HUES48 (cell line): ENCODE data around the gene TBX4.

Experiments
- H3K27ac ChIP-seq: one replicate; pipeline ENCODE4 v1.7.0; 2013; ENCODE audit warnings: low read depth, low read length, inconsistent platforms
- H3K27me3 ChIP-seq: 2 replicates; pipeline ENCODE4 v1.6.1; 2013; ENCODE audit warnings: mild to moderate bottlenecking, low read length; ENCODE audit not compliant: control insufficient read depth, insufficient read depth
- H3K36me3 ChIP-seq: 2 replicates; pipeline ENCODE4 v1.6.1; 2013; ENCODE audit warnings: low read length; ENCODE audit not compliant: control insufficient read depth, insufficient read depth
- H3K4me1 ChIP-seq: 2 replicates; pipeline ENCODE4 v1.6.1; 2013; ENCODE audit warnings: mild to moderate bottlenecking, low read length; ENCODE audit not compliant: control insufficient read depth, insufficient read depth
- H3K4me3 ChIP-seq: 2 replicates; pipeline ENCODE4 v1.5.1; 2013; ENCODE audit warnings: mild to moderate bottlenecking, low read depth, low read length
- H3K9ac ChIP-seq: 2 replicates; pipeline ENCODE4 v1.6.1; 2013; ENCODE audit warnings: mild to moderate bottlenecking, low read depth, low read length, moderate library complexity
- H3K9me3 ChIP-seq: 2 replicates; pipeline ENCODE4 v1.6.1; 2013; ENCODE audit warnings: low read length; ENCODE audit not compliant: control insufficient read depth, insufficient read depth

Gene TBX4

DNA sequence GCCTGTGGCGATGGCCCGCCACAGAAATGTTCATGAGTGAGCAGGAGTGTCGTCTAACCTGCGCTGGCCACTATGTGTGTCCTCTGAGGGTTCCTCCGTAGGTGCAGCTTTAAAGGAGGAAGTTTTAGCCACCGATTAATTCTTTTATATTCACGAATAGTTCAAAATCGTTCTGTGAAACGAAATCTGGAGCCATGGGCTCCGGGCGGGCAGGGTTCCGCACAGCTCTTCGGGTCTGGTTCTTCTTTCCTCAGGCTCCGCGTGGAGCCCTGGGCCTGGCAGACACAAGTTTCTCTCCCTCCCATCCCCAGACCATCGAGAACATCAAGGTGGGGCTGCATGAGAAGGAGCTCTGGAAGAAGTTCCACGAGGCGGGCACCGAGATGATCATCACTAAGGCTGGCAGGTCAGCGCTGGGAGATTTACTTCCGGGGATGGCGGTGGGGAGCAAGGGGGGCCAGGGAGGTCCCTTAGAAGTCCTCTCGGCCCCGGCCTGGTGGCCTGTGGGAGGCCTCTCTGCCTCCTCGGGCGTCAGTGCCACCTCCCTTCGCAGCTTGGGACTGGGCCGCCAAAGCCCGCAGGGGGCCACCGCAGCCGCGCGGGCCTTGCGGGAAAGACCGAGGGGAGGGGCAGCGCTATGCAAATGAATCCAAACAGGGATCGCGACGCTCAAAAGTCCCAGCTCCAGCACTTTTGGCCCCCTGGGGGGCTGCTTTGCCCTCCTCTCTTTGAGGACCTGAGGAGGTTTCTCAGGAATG is 5.2 kb downstream of the TBX4 start:
- no peak overlapping the region for H3K4me3 ChIP-seq

DNA sequence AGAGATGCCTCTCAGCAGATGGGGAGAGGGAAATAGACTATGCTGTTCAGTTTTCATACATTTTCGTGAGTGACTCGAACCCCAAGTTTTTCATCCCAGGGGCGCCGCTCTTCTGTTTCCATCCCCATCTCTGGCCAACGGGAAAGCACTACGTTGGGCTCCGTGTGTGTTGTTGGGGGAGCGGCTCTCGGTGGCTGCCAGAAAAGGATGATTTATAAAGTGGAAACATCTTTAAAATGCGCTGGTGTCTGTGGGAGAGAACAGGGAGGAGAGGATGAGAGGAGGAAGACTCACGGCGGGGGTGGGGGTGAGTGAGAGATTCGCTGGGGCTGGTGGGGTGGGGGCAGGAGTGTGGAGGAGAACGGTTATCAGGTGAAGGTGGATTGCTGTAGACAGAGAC is 5.8 kb downstream of the TBX4 start:
- no peak overlapping the region for H3K4me3 ChIP-seq
- no peak overlapping the region for H3K9ac ChIP-seq
- H3K27me3 ChIP-seq = peaks cover 100% of the 10 kb centered on the region

More for the DNA sequence above, 5.2 kb downstream of the TBX4 start:
- Histone ChIP-seq H3K9me3 (no peaks in the 10 kb centered on the region), H3K9ac (no peak overlapping the region), H3K36me3 (no peaks in the 10 kb centered on the region), H3K27me3 (peaks cover 100% of the 10 kb centered on the region), H3K27ac (no peak overlapping the region), H3K4me1 (peaks cover 16% of the 10 kb centered on the region)

DNA sequence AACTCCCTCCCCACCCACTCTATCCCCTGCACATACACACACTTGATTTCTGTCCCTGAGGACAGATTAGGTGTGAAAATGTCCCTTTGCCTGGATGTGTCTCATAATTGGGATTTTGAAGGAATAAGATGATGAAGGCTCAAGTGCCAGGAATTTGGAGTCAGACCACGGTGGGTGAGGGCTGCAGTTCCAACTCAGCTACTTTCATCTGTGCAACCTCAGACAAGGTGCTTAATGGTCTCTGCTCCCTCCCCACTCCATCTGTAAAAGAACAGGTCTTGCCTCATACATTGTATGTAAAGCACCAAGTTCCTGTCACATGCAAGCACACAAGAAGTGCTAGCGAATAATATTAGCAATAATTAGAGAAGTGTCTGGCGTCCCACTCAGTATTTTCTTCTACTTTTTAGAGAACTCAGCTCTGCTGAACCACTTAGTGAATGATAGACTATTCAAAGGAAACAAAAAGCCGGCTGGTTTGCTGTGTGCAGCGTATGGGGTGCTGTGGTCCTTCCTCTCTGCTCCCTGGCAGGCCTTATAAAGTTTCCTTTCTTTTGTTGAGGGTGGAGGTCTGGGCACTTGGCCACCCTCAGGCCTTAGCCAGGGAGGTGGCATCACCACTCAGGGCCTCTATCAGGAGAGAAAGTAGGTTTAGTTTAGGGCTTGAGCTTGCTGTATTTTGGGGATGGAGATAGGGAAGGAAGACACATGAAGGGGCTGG is 6.4 kb downstream of the TBX4 start:
- no peak overlapping the region for H3K9ac ChIP-seq
- no peaks in the 10 kb centered on the region for H3K36me3 ChIP-seq
- H3K27me3 ChIP-seq = peaks cover 100% of the 10 kb centered on the region
- H3K9me3 ChIP-seq = no peaks in the 10 kb centered on the region
- peaks cover 25% of the 10 kb centered on the region for H3K4me1 ChIP-seq
- H3K4me3 ChIP-seq = no peak overlapping the region
- no peak overlapping the region for H3K27ac ChIP-seq

More for the DNA sequence above, 5.8 kb downstream of the TBX4 start:
- no peaks in the 10 kb centered on the region for H3K9me3 ChIP-seq
- H3K4me1 ChIP-seq = peaks cover 20% of the 10 kb centered on the region
- no peaks in the 10 kb centered on the region for H3K36me3 ChIP-seq
- no peak overlapping the region for H3K27ac ChIP-seq

DNA sequence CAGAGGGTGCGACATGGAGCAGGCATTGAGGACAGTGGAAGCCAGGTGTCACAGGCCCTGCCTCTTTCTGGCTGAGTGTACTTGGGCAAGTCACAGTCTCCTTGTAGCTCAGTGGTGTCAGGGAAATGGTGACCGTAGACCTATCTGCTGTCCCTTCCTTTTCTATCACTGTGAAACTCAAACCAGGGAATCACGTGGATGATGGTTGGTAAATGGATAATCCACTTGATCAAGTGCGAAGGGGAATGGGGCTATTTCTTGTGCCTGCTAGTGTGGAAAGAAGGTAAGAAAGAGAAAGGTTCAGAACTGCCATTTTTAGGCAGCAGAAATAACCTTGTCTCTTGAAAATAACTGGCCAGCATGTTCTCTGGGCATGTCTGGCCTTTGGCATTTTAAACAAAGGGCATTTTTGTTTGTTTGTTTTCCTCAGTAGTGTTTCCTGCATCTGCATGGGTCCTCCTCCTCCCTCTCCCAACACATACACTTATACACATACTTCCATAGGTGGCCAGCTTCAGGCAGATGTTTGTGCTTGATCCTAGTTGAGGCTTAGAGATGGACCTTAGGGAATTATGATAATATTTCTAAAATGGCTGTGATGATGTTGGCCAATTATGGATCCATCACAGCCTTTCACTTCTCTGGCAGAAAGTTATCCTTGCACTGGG is 7.1 kb downstream of the TBX4 start:
- Histone ChIP-seq H3K27ac (no peak overlapping the region), H3K27me3 (peaks cover 100% of the 10 kb centered on the region), H3K36me3 (no peaks in the 10 kb centered on the region), H3K4me1 (peaks cover 25% of the 10 kb centered on the region), H3K9ac (no peak overlapping the region), H3K9me3 (no peaks in the 10 kb centered on the region), H3K4me3 (no peak overlapping the region)

DNA sequence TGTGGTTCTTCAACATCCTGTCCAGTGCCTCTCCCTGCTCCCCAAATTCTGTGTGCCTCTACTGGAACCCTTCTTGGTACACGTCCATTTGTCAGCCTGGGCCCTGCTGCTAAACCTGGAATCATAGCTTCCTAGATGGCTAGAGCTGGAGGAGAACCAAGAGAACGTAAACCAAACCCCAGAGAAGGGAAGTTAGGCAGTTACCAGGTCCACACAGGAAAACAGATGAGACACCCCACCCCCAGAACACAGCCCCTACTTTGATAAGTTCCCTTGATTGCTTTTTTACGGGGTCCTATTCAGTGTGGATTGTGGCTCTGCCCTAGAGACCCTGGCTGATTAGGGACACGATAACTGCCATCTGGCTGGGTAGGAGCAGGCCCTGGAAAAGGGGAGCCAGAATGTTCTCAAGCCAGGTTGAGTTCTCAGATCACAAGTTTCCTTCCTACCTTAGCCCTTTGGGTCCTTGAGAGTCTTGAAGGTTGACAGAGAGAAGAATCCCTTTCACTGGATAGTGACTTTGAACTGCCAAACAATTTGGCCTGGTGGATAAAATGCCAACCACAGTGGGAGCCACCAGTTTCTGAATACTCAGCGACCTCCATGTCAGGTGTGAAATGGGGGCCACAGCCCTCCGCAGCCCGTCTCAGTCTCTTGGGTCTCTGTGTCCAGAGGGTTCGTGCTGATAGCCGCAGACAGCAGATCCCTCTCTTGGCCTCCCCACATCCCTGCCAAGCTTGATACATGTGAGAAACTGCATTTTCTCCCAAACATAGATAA is 7.9 kb downstream of the TBX4 start:
- Histone ChIP-seq H3K9ac (no peak overlapping the region), H3K4me1 (peaks cover 25% of the 10 kb centered on the region), H3K9me3 (no peaks in the 10 kb centered on the region), H3K36me3 (no peaks in the 10 kb centered on the region), H3K27me3 (peaks cover 100% of the 10 kb centered on the region), H3K27ac (no peak overlapping the region), H3K4me3 (no peak overlapping the region)

DNA sequence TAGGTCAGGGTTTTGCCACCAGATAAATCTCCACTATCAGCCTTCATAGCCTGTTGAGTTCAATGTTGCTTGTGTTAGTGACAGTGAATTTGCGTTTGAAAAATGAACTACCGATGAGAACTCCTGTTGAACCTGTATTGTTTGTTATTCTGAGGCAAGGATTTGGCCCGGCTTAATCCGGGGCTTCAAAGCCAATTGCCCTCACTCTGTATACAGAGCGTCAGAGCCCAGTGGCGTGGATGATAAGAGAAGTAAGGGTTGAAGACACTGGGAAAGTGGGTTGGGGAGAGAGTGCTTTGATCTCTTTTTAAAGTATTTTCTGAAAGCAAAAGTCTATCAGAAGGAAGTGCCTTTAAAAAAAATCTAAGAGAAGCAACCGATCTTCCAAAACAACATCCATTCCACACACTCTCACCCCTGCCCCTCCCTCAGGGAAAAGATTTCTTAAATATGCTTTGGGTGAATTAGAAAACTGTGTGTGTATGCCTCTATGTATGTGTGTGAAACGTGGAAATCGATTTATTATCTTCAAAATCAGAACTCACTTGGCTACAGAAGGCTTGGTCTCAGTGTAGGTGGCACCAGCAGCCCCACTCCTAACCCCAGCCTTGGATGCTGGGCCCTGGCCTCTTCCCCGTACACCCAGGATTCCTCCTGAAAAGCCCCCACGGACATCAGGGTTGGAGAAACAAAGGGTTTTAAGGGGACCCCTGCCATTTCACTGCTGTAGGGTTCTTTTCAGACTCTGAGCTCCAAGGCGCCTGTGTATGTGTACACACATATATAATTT is 8.8 kb downstream of the TBX4 start:
- no peak overlapping the region for H3K4me3 ChIP-seq
- H3K9me3 ChIP-seq = no peaks in the 10 kb centered on the region
- H3K4me1 ChIP-seq = peaks cover 25% of the 10 kb centered on the region
- H3K27ac ChIP-seq = no peak overlapping the region
- no peak overlapping the region for H3K9ac ChIP-seq
- H3K36me3 ChIP-seq = no peaks in the 10 kb centered on the region
- peaks cover 100% of the 10 kb centered on the region for H3K27me3 ChIP-seq

DNA sequence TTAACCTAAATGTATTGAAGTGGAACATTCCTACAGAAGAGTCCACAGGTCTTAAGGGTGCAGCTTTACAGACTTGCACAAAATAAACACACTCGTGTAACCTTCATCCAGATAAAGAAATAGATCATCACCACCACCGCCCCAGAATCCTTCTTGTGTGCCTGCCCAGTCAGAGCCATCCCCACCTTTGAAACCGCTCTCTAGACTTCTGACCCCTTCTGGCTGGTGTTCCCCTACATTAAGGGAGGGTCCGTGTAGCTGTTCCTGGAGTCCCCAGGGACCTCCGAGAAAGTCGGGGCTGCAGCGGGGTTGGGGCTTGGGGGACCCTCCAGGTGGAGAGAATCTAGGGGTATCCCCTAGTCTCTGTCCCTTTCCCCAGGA is 9.4 kb downstream of the TBX4 start:
- Histone ChIP-seq H3K36me3 (no peaks in the 10 kb centered on the region), H3K4me1 (peaks cover 25% of the 10 kb centered on the region), H3K9ac (no peak overlapping the region), H3K9me3 (no peaks in the 10 kb centered on the region), H3K27me3 (peaks cover 100% of the 10 kb centered on the region), H3K27ac (no peak overlapping the region), H3K4me3 (peak overlapping the region; percentile 42; the same call in 1 of the 2 replicates)

DNA sequence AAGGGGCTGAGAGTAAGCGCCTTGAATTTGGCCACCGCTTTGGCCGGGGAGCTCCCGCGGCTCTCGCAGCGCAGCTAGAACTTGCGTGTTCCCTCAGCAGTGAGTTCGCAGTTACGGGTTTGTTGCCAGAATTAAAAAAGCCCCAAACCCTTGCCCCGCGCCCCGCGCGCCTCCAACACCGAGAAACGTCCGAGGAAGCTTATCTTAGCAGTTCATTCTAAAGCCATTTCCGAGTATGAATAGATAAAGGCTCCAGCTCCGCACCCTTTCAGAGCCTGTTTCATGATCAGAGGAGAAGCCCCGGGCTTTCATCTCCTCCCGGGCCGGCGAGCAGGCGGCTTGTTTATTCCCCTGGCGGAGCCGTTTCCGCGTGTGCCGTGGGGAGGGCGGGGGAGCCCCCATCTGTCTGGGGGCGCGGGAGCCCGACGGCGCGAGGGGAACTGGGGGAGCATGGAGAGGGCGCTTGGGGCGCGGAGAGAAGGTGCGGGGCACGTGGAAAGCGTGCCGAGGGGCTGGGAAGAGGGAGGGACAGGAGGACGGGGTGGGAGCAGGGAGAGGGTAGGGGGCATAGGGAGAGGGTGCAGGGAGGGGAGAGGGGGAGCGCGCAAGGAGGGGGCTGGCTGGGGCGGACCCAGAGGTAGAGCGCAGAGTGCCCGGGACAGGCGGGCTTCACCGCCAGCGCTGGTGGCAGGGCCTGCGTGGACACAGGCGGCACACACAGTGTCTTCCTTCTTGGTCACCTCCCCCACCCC is 9.9 kb downstream of the TBX4 start:
- Histone ChIP-seq H3K9ac (no peak overlapping the region), H3K4me3 (peak overlapping the region; percentile 42), H3K27ac (no peak overlapping the region), H3K4me1 (peaks cover 24% of the 10 kb centered on the region), H3K36me3 (no peaks in the 10 kb centered on the region), H3K27me3 (peaks cover 99% of the 10 kb centered on the region), H3K9me3 (no peaks in the 10 kb centered on the region)

DNA sequence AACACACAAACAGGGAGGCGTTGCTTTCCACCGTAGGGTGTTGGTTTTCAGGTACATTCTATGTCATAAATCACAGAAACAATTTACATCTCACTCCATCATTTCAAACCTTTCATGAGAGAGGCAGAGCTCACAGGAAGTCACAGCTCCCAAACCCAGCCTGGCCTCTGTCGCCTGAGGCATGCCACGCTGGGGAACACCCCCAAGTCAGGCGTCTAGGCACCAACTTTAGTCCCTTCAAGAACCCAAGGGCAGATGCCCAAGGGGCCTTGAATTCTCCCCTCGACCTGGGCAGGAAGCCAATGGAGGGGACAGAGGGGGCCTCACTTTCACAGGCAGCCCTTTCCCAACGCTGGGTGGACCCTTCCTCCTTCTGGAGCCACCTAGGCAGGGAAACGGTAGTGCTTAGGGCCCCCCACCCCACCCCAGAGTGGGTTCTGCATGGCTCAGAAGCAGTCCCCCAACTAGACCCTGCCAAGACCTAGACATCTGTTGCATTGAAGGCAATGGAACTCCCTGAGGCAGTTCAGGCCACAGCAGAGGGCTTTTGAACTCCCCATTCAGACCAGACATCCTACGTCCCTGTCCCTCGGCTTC is 10.6 kb downstream of the TBX4 start:
- no peak overlapping the region for H3K27ac ChIP-seq
- H3K4me3 ChIP-seq = no peak overlapping the region
- H3K27me3 ChIP-seq = peaks cover 95% of the 10 kb centered on the region
- H3K9ac ChIP-seq = no peak overlapping the region
- H3K4me1 ChIP-seq = peaks cover 19% of the 10 kb centered on the region
- H3K36me3 ChIP-seq = no peaks in the 10 kb centered on the region
- H3K9me3 ChIP-seq = no peaks in the 10 kb centered on the region
